Fibroblast of lung (primary cell): Measurements from ENCODE around the gene HES1. TPM values are rescaled to one million over a fixed set of nuclear protein-coding genes. Genes with fewer than 3 reads are reported as not detected.

Source experiments
- DNase-seq, 2 donors: peaks; one replicate each; pipeline versions ENCODE4 v3.0.0 to v3.0.0-alpha.2; 2010; ENCODE audit warnings: low read depth in 2 of 2
- H2AFZ ChIP-seq: 2 replicates; pipeline ENCODE4 v1.5.1; 2012; ENCODE audit warnings: low read length, control low read depth, inconsistent platforms
- H3K27ac ChIP-seq: 2 replicates; pipeline ENCODE4 v1.5.1; 2011; ENCODE audit warnings: low read length, control low read depth; ENCODE audit not compliant: insufficient read depth
- H3K27me3 ChIP-seq: 2 replicates; pipeline ENCODE4 v1.5.1; 2011; ENCODE audit warnings: mild to moderate bottlenecking, low read length; ENCODE audit not compliant: control insufficient read depth, insufficient read depth
- H3K36me3 ChIP-seq: 2 replicates; pipeline ENCODE4 v1.5.1; 2011; ENCODE audit warnings: low read length; ENCODE audit not compliant: control insufficient read depth, insufficient read depth
- H3K4me1 ChIP-seq: 2 replicates; pipeline ENCODE4 v1.5.1; 2011; ENCODE audit warnings: low read length; ENCODE audit not compliant: control insufficient read depth, insufficient read depth; ENCODE audit errors: extremely low read depth
- H3K4me2 ChIP-seq: 2 replicates; pipeline ENCODE4 v1.5.1; 2011; ENCODE audit warnings: low read length, control low read depth; ENCODE audit not compliant: insufficient read depth; ENCODE audit errors: extremely low read depth
- H3K4me3 ChIP-seq, 4 experiments: fragments of 200-600 bp in 1 of 4; sonication (generic) in 1 of 4; replicated peaks in 1 of 4; 2 replicates each; pipeline ENCODE4 v1.5.1; 2011 to 2016; ENCODE audit warnings: low read length in 4 of 4, low read depth in 3 of 4, mild to moderate bottlenecking in 3 of 4, control low read depth in 2 of 4, inconsistent platforms in 1 of 4, mixed read lengths in 1 of 4; ENCODE audit not compliant: insufficient read depth in 1 of 4; ENCODE audit errors: control extremely low read depth in 1 of 4
- H3K79me2 ChIP-seq: 2 replicates; pipeline ENCODE4 v1.5.1; 2012; ENCODE audit warnings: mild to moderate bottlenecking, low read length, inconsistent platforms; ENCODE audit not compliant: control insufficient read depth, insufficient read depth
- H3K9ac ChIP-seq: 2 replicates; pipeline ENCODE4 v1.5.1; 2011; ENCODE audit warnings: mild to moderate bottlenecking, low read length, control low read depth; ENCODE audit not compliant: insufficient read depth
- H3K9me3 ChIP-seq: 2 replicates; pipeline ENCODE4 v1.5.1; 2012; ENCODE audit warnings: low read depth, low read length; ENCODE audit not compliant: control insufficient read depth, insufficient read depth
- H4K20me1 ChIP-seq: 2 replicates; pipeline ENCODE4 v1.5.1; 2011; ENCODE audit warnings: low read length; ENCODE audit not compliant: control insufficient read depth, insufficient read depth; ENCODE audit errors: extremely low read depth
- CTCF ChIP-seq, 2 donors: IDR thresholded peaks in 1 of 2; conservative IDR thresholded peaks in 1 of 2; 1 replicate in 1 of 2; 2 replicates in 1 of 2; pipeline ENCODE4 v1.5.1; 2011 to 2012; ENCODE audit warnings: low read length in 2 of 2, control low read depth in 1 of 2, inconsistent platforms in 1 of 2, low read depth in 1 of 2, mild to moderate bottlenecking in 1 of 2
- EZH2 ChIP-seq: IDR thresholded peaks from 2 replicates; pipeline ENCODE4 v1.5.1; 2012; ENCODE audit warnings: low read length, control low read depth, mild to moderate bottlenecking; ENCODE audit errors: missing control alignments
- polyA plus RNA-seq, 2 donors: library from polyadenylated mRNA; depleted of rRNA in 1 of 2; stranded (reverse) in 1 of 2; unstranded in 1 of 2; fragments of >200 nt; gene quantifications; 2 replicates each; pipeline ENCODE4 v1.2.1, GENCODE V29; 2011 to 2012; ENCODE audit warnings: missing spikeins in 1 of 2
- total RNA-seq: library from RNA; depleted of rRNA; stranded (reverse); fragments of >200 nt; gene quantifications from 2 replicates; pipeline ENCODE4 v1.2.1, GENCODE V29; 2014

HES1 gene
- total and polyA plus RNA-seq, 2 donors (not counting 1 experiment from before 2014, with no cell fraction given), result 0.17 to 1.2 TPM

GRCh38 chr3:194142156-194142910 is 6.4 kb downstream of the HES1 start:
- TF ChIP-seq EZH2, result no peak
- TF ChIP-seq CTCF (conservative IDR thresholded peaks at IDR 0.05 in 1 of 2, IDR thresholded peaks at IDR 0.05 in 1 of 2; ENCODE audit: low read depth in 1 of 2, low read length in 2 of 2), result no peak
- peaks cover 15% of the 10 kb centered on the region for H3K4me1 ChIP-seq
- H3K9me3 ChIP-seq, result no peaks in the 10 kb centered on the region
- H3K27ac ChIP-seq, result peak overlapping the region; percentile 77
- peak overlapping the region in 2 of 4 experiments; percentile 1 to 44 for H3K4me3 ChIP-seq
- peak overlapping the region; percentile 89 for H3K9ac ChIP-seq
- H3K4me2 ChIP-seq, result peak overlapping the region; percentile 7
- H3K79me2 ChIP-seq, result no peaks in the 10 kb centered on the region
- peaks cover 9% of the 10 kb centered on the region for H3K27me3 ChIP-seq
- DNase-seq, result no peak
- H4K20me1 ChIP-seq, result no peaks in the 10 kb centered on the region
- no peaks in the 10 kb centered on the region for H3K36me3 ChIP-seq
- H2AFZ ChIP-seq, result no peak overlapping the region

- no peak overlapping the region for H3K4me2 ChIP-seq
- no peaks in the 10 kb centered on the region for H3K36me3 ChIP-seq
- no peak overlapping the region for H3K9ac ChIP-seq
- H3K79me2 ChIP-seq, result no peaks in the 10 kb centered on the region
- H3K4me3 ChIP-seq, result no peak overlapping the region
- H2AFZ ChIP-seq, result no peak overlapping the region
- peaks cover under 1% of the 10 kb centered on the region for H3K27me3 ChIP-seq
- no peak overlapping the region for H3K27ac ChIP-seq
- H4K20me1 ChIP-seq, result no peaks in the 10 kb centered on the region
- DNase-seq, result no peak
- TF ChIP-seq EZH2 (no peak), CTCF (conservative IDR thresholded peaks at IDR 0.05 in 1 of 2, IDR thresholded peaks at IDR 0.05 in 1 of 2; ENCODE audit: low read depth in 1 of 2, low read length in 2 of 2) (no peak)
- no peaks in the 10 kb centered on the region for H3K9me3 ChIP-seq
- peaks cover 4% of the 10 kb centered on the region for H3K4me1 ChIP-seq
Observed at GRCh38 chr3:194145702-194146101, 9.8 kb downstream of the HES1 start.

- Histone ChIP-seq H3K4me2 (no peak overlapping the region), H3K36me3 (no peaks in the 10 kb centered on the region), H3K79me2 (no peaks in the 10 kb centered on the region), H3K27me3 (peaks cover 3% of the 10 kb centered on the region), H4K20me1 (no peaks in the 10 kb centered on the region), H3K9ac (no peak overlapping the region), H3K4me3 (no peak overlapping the region), H3K27ac (no peak overlapping the region), H2AFZ (no peak overlapping the region), H3K9me3 (no peaks in the 10 kb centered on the region), H3K4me1 (no peaks in the 10 kb centered on the region)
- no peak for DNase-seq
- TF ChIP-seq EZH2, result no peak
- TF ChIP-seq CTCF (conservative IDR thresholded peaks at IDR 0.05 in 1 of 2, IDR thresholded peaks at IDR 0.05 in 1 of 2; ENCODE audit: low read depth in 1 of 2, low read length in 2 of 2), result no peak
Observed at GRCh38 chr3:194147679-194148078, 11.7 kb downstream of the HES1 start.
